ENCODE measurements around the gene RGCC. TPM values are rescaled to one million over a fixed set of nuclear protein-coding genes. Genes with fewer than 3 reads are reported as not detected.
A peak's percentile ranks its signal among the peaks of the same experiment; 100 is the strongest.
"Not testable (repeated sequence)": the region's sequence is repeated elsewhere in the genome, so short reads cannot be mapped to it uniquely, and the experiment has no call there.

The RGCC gene
- total RNA-seq, 1 experiment from 2014 or later: 13.7 TPM

GRCh38 chr13:41490371-41491015 is 33.1 kb downstream of the RGCC start:
- no peak for DNase-seq (ENCODE audit: low spot score)

- DNase-seq (ENCODE audit: low spot score): no peak
These were observed 34.1 kb downstream of the RGCC start for GRCh38 chr13:41491436-41491835.

- no peak for DNase-seq (ENCODE audit: low spot score)
These were observed 35.3 kb downstream of the RGCC start for GRCh38 chr13:41492432-41493260.

GRCh38 chr13:41494202-41494601 is 36.9 kb downstream of the RGCC start:
- no peak for DNase-seq (ENCODE audit: low spot score)

- no peak for DNase-seq (ENCODE audit: low spot score)
These were observed 37.7 kb downstream of the RGCC start for GRCh38 chr13:41495044-41495443.

- peak; percentile 41 for DNase-seq (ENCODE audit: low spot score)
These were observed 39.3 kb downstream of the RGCC start for GRCh38 chr13:41496420-41497234.

- DNase-seq (ENCODE audit: low spot score): no peak
These were observed 40.1 kb downstream of the RGCC start for GRCh38 chr13:41497436-41497835.

- DNase-seq (ENCODE audit: low spot score): no peak
These were observed 42.1 kb downstream of the RGCC start for GRCh38 chr13:41499452-41499851.

- DNase-seq (ENCODE audit: low spot score): no peak
These were observed 43.2 kb downstream of the RGCC start for GRCh38 chr13:41500511-41500910.

- DNase-seq (ENCODE audit: low spot score): no peak
These were observed 43.9 kb downstream of the RGCC start for GRCh38 chr13:41501281-41501680.

GRCh38 chr13:41502031-41502430 is 44.7 kb downstream of the RGCC start:
- DNase-seq (ENCODE audit: low spot score): no peak

GRCh38 chr13:41502673-41503072 is 45.3 kb downstream of the RGCC start:
- DNase-seq (ENCODE audit: low spot score): no peak

- DNase-seq (ENCODE audit: low spot score): no peak
These were observed 46.0 kb downstream of the RGCC start for GRCh38 chr13:41503356-41503755.

- DNase-seq (ENCODE audit: low spot score): not testable (repeated sequence)
These were observed 47.3 kb downstream of the RGCC start for GRCh38 chr13:41504657-41505056.

GRCh38 chr13:41505209-41505835 is 48.0 kb downstream of the RGCC start:
- DNase-seq (ENCODE audit: low spot score): peak; percentile 8

- DNase-seq (ENCODE audit: low spot score): no peak
These were observed 49.0 kb downstream of the RGCC start for GRCh38 chr13:41506312-41506711.

GRCh38 chr13:41509971-41510370 is 52.6 kb downstream of the RGCC start:
- DNase-seq (ENCODE audit: low spot score): no peak

GRCh38 chr13:41511827-41512226 is 54.5 kb downstream of the RGCC start:
- no peak for DNase-seq (ENCODE audit: low spot score)

- DNase-seq (ENCODE audit: low spot score): no peak
These were observed 55.1 kb downstream of the RGCC start for GRCh38 chr13:41512441-41512840.

- DNase-seq (ENCODE audit: low spot score): no peak
These were observed 56.2 kb downstream of the RGCC start for GRCh38 chr13:41513600-41513999.

GRCh38 chr13:41514853-41515395 is 57.6 kb downstream of the RGCC start:
- no peak for DNase-seq (ENCODE audit: low spot score)

Data from H4 (cell line).